22Rv1 (cell line): Measurements from ENCODE around the gene POLN.

Experiments used
- ZFX ChIP-seq: fragments of 450-650 bp; IDR thresholded peaks from 2 replicates; pipeline ENCODE4 v1.6.1; 2017; ENCODE audit warnings: antibody characterized with exemption, borderline replicate concordance
- TF ChIP-seq, protein P1 (sequence below): fragments of 450-650 bp; IDR thresholded peaks from 2 replicates; pipeline ENCODE4 v1.5.1; 2017; ENCODE audit warnings: mild to moderate bottlenecking

DNA sequence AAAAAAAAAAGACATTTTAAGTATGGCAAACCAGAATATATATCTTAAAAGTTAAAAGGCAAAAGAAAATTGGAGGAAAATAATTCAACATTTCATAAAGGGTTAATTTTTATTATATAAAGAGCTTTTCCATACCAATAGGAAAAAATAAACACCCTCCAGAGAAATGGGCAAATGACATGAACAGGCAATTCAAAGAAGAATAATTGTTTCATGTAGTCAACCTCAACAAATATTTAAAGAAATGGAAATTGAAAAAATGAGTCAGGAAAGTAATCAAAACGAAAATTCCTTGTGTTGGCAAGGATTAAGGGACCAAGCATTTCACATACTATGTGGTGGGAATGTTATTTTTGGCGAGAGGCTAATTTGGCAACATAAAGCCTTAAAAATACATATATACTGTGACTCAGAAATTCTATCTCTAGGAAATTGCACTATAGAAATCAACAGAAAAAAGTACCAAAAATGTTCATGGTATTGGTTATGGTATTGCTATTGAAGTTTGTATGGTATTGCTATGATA lies 87.6 kb downstream of the POLN start:
- TF ChIP-seq, protein P1, sequence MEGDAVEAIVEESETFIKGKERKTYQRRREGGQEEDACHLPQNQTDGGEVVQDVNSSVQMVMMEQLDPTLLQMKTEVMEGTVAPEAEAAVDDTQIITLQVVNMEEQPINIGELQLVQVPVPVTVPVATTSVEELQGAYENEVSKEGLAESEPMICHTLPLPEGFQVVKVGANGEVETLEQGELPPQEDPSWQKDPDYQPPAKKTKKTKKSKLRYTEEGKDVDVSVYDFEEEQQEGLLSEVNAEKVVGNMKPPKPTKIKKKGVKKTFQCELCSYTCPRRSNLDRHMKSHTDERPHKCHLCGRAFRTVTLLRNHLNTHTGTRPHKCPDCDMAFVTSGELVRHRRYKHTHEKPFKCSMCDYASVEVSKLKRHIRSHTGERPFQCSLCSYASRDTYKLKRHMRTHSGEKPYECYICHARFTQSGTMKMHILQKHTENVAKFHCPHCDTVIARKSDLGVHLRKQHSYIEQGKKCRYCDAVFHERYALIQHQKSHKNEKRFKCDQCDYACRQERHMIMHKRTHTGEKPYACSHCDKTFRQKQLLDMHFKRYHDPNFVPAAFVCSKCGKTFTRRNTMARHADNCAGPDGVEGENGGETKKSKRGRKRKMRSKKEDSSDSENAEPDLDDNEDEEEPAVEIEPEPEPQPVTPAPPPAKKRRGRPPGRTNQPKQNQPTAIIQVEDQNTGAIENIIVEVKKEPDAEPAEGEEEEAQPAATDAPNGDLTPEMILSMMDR: no peak
- TF ChIP-seq ZFX: no peak
